Measurements from ENCODE around the gene QRSL1.
"Not testable (repeated sequence)": the region's sequence is repeated elsewhere in the genome, so short reads cannot be mapped to it uniquely, and the experiment has no call there.

The QRSL1 gene

DNA sequence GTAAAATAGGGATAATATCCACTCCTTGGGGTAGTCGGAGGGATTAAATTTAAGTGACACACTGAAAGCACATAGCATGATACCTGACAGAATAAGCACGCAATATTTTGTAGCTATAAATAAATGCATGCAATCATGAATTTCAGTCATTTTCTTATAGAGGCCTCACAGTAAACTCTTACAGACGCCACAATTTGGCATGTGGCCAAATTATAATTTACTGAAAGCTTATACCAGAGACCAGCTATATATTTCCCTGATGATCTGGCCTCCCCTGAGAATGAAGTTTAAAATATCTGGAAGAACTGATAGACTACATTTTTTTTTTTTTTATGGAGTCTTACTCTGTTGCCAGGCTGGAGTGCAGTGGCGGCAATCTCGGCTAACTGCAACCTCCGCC lies 40.9 kb downstream of the QRSL1 start:
- DNase-seq (ENCODE audit: insufficient read length, low spot score) = no peak
- FAIRE-seq = no peak

DNA sequence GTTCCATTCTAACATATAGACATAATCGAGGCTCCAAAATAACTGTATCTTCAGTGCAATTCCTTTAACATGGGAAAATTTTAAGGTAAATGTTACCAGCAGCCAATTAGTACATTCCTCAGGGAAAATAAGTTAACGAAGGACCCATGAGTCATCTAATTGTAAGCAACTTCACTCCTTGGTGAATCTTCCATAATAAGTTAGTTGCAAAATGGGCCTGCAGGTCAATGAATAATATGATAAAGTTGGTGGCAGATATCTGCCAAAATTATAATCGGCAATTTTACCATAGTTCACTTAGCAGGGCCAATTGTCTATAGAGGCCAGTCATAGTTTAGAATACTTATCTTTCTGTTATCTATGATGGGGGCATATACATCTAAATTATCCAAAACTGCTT lies 42.3 kb downstream of the QRSL1 start:
- no peak for DNase-seq (ENCODE audit: insufficient read length, low spot score)
- FAIRE-seq = no peak

GRCh38 chr6:106674541-106675229 lies 45.3 kb downstream of the QRSL1 start:
- peak; percentile 68 for FAIRE-seq
- no peak for DNase-seq (ENCODE audit: insufficient read length, low spot score)

DNA sequence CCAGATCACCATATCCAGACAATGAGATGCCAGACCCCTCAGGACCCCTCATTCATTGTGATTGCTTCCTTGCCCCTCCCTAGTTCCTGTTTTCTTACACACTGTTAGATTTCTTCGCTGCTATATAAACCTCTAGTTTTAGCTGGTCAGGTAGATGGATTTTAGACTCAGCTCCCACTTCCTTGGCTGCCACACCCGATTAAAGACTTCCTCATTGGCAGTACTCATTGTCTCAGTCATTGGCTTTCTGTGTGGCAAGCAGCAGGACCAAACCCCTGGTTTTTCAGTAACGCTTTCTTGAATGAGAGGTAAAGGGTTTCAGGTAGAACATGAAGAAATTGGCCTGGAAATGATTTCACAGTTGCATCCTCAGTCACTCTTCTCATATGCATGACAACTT lies 47.9 kb downstream of the QRSL1 start:
- FAIRE-seq (no peak), DNase-seq (ENCODE audit: insufficient read length, low spot score) (no peak)

DNA sequence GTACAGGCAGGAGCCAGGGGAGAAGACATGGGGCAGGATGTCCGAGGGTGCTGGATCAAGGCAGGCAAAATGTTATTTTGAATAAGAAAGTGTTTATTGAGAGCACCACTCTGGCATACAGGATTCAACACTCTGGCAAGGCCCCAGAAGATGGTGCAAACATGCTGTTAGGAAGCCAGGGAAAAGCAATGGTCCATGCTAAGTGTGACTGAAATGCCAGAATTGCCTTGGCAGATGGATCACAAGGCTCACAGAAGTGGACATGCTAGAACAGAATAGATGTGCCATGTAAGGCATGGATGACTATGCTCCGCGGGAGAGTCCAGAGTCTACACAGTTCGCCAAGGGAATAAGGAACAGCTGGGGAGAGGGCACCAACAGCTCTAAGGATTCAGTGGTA lies 54.6 kb downstream of the QRSL1 start:
- DNase-seq (ENCODE audit: insufficient read length, low spot score) = no peak
- no peak for FAIRE-seq

DNA sequence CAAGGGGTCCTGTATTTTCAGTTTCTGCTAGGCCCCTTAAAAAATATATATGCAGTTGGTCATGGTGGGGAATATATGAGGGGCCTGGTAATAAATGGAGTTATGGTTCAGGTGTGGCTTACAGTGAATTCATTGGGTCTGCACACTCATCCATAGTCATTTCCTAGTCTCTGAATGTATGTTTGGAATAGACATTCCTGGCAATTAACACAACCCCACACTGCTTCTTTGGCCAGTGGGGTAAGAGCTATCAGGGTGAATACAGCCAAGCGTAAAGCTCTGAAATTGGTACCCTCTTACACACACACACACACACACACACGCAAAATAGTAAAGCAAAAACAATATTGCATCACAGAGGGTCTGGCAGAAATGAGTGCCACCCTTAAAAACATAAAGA lies 56.5 kb downstream of the QRSL1 start:
- DNase-seq (ENCODE audit: insufficient read length, low spot score) = no peak
- FAIRE-seq = no peak

DNA sequence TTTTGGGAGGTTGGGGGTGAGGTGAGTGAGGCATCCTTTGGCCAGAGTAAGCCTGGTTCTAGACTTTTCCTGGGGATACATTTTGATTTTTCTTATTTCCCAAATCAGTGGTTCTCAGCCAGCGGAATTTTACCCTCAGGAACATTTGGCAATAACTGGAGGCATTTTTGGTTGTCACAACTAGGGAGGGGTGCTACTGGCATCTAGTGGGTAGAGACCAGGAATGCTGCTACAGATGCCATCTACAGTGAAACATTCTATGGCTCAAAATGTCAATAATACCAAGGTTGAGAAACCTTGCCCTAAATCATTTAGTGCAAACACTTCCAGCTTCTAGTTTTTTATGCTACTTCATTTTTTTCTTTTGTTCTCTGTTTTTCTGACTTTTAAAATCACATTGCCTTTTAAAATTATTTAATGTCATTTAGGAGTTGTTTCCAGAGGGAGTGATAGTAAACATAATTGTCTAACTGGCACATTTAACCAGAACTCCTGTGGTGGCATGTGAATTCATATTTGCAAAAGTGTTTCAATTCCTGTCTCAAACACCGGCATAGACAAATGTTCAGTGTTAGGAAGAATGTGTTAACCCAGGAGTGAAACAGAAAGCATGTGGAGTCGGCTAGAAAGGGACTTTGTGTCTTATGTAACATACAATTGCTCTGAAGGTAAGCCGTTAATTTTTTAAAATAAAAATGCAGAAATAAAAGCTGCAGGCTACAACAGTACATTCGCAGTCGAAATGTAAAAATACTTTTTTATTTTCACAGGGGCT lies 59.0 kb downstream of the QRSL1 start:
- no peak for DNase-seq (ENCODE audit: insufficient read length, low spot score)
- FAIRE-seq = peak; percentile 89

GRCh38 chr6:106692112-106692818 lies 62.9 kb downstream of the QRSL1 start:
- FAIRE-seq = no peak
- no peak for DNase-seq (ENCODE audit: insufficient read length, low spot score)

DNA sequence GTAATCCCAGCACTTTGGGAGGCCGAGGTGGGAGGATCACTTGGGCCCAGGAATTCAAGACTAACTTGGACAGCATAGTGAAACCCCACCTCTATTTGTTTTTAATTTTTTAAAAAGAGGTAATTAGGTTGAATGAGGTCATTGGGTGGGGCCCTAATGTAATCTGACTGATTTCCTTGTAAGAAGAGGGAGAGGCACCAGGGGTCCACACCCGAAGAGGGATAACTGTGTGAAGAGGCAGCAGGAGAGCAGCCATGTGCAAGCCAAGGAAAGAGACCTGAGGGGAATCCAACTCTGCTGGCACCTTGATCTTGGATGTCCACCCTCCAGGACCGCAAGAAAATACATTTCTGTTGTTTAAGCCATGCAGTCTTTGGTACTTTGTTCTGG lies 63.4 kb downstream of the QRSL1 start:
- FAIRE-seq = no peak
- no peak for DNase-seq (ENCODE audit: insufficient read length, low spot score)

DNA sequence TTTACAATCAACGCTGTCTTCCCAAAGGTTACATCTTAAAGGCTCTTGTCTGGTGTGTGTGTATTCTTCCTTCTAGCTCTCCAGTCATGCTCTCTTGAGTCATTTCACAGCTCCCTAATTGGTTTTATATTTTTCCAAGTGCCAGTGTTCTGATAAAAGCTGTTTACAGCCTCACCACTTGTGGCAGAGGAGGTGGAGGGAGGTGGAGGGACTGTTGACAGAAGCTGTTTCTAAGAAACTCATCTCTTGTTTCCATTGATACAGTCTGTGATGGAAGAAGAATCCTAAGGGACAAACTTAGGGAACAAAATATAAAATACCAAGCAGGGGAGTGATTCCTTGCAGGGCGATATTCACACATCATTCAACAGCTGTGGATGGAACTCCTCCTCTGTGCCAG lies 64.0 kb downstream of the QRSL1 start:
- FAIRE-seq = no peak
- DNase-seq (ENCODE audit: insufficient read length, low spot score) = no peak

DNA sequence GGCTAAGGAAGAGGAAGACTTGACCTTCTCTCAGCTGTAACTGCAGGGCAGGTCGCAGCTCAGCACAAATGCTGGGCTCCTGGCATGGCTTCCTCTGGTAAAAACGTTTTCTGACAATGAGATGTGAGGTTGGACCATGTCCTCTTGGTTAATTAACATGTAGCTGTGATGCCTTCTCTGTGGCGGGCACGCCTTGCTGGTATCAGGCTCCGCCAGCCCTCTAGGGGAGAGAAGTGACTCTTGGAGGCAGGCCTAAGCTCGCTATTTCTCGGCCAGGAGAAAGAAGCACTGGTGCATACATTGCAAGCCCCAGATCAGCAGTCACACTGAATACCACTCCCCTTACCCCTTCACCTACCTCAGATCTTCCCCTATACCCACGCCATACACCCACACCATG lies 65.0 kb downstream of the QRSL1 start:
- FAIRE-seq (no peak), DNase-seq (ENCODE audit: insufficient read length, low spot score) (no peak)

DNA sequence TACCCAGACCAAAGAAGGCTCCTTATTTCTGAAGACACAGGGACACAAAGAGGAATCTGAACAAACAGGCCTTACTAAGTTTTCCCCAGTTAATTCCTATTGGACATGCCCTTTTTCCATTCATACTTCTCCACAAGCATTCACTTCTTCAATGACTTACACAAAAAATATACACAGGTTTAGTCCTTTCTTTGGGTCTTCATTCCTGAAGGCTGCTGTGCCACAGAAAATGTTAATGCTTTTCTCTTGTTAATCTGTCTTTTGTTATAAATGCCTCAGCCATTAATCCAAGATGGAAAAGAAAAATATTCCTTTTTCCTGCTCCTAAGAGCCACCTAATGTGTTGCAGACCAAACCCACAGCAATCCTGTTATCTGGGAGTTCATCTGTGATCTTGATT lies 71.2 kb downstream of the QRSL1 start:
- peak; percentile 75 for FAIRE-seq
- no peak for DNase-seq (ENCODE audit: insufficient read length, low spot score)

- not testable (repeated sequence) for FAIRE-seq
Observed at GRCh38 chr6:106701201-106701600, 71.8 kb downstream of the QRSL1 start.

DNA sequence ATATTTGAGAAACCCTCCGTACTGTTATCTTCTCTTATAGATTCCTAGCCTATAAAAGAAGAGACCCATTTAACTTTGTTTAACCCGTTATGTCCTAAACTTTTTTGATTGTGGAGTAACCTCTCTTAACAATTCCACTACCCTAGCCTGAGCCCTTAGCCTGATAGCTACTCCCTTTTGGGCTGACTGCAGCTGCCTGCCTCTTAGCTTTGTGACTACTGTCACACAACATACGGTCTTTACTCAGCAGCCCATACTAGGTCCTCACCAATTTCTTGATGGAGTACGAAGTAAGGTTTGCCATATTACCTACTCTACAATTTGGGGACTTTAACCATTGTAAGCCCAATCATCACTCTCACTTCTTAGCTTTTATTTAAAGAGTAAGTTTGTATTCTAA lies 72.7 kb downstream of the QRSL1 start:
- FAIRE-seq = no peak
- no peak for DNase-seq (ENCODE audit: insufficient read length, low spot score)

More at GRCh38 chr6:106701201-106701600, 71.8 kb downstream of the QRSL1 start:
- DNase-seq (ENCODE audit: insufficient read length, low spot score) = not testable (repeated sequence)

GRCh38 chr6:106702451-106703110 lies 73.2 kb downstream of the QRSL1 start:
- FAIRE-seq = peak; percentile 100

GRCh38 chr6:106704327-106704726 lies 74.9 kb downstream of the QRSL1 start:
- FAIRE-seq (no peak), DNase-seq (ENCODE audit: insufficient read length, low spot score) (no peak)

More at GRCh38 chr6:106702451-106703110, 73.2 kb downstream of the QRSL1 start:
- DNase-seq (ENCODE audit: insufficient read length, low spot score) = peak; percentile 55

DNA sequence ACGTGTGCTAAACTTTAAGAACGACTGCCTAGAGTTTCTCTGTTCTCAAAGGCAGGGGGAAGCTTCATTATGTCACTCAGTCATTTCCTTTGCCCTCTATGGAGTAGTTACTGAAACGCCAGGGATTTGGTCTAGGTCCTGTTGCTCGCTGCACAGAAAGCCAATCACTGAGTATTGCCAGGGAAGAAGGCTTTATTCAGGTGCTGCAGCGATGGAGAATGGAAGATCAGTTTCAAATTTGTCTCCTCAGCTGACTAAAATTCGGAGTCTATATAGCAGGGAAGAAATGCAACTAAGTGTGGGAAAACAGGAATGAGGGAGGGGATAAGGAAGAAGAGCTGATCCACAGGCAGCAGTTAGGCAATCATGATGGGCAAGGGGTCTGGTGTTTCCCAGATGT lies 75.8 kb downstream of the QRSL1 start:
- no peak for DNase-seq (ENCODE audit: insufficient read length, low spot score)
- FAIRE-seq = no peak

- FAIRE-seq = no peak
Observed at GRCh38 chr6:106710580-106710979, 81.2 kb downstream of the QRSL1 start.

DNA sequence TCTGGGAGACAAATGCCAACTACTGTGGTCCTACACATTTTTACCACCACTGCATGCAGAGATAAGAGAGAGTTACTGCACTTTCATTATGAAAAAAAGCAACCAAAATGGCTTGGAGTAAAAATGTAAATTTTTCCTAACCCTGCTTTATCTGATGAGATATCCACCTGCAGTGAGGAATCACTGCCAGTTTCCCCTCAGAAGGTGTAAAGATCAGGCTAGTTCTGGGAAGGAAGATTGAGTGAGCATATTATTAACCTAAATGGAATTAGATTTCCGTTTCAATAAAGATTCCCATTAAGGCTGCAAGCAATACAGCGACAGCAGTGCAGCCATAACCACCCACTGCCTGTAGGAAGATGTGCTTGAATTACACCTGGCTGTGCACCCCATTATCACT lies 84.9 kb downstream of the QRSL1 start:
- FAIRE-seq = no peak

More at GRCh38 chr6:106710580-106710979, 81.2 kb downstream of the QRSL1 start:
- no peak for DNase-seq (ENCODE audit: insufficient read length, low spot score)

DNA sequence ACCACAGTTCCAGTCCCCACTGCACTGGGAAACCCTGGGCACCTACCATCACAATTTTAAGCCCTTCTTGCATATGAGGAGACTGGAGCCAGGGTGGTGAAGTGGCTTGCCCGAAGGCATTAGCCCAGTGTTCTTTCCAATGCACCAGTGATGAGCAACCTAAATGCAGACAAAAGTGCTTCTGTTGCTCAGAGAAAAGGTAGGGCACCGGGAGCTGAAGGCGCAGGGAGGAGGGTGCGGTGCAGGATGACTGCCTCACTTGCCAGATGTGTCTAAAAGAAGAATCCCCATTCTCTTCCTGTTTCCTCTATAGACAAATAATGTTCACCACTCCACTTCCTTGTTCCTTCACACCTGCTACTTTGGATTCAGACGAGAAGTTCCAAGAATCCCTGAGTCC lies 86.5 kb downstream of the QRSL1 start:
- no peak for DNase-seq (ENCODE audit: insufficient read length, low spot score)
- peak; percentile 71 for FAIRE-seq

More for the DNA sequence above, 84.9 kb downstream of the QRSL1 start:
- DNase-seq (ENCODE audit: insufficient read length, low spot score) = no peak

DNA sequence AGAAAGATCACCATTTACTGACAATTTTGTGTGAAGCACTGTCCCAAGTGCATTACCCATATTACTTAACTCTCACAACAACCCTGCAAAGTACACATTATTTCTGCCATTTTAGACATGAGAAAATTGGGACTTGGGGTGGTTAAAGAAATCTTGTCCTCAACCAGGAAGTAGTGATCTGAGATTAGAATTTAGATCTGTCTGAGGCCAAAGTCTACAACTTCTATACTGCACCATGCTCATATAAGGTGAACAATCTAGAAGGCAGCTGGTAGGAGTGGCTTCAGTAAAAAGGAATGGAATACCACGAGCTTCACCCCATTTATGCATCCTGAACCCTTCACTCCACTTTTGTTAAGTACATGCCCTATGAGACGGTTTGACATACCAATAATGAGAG lies 87.6 kb downstream of the QRSL1 start:
- no peak for FAIRE-seq
- DNase-seq (ENCODE audit: insufficient read length, low spot score) = no peak
